Endodermal cell (in vitro differentiated cells): ENCODE measurements around the gene UQCR10. TPM values are rescaled to one million over a fixed set of nuclear protein-coding genes. Genes with fewer than 3 reads are reported as not detected.

Experiments used
- DNase-seq: peaks from one replicate; pipeline ENCODE4 v3.0.0-alpha.2; 2017
- H3K27ac ChIP-seq: 2 replicates; pipeline ENCODE4 v1.5.1; 2013; ENCODE audit warnings: mild to moderate bottlenecking, low read depth, low read length, moderate library complexity
- H3K27me3 ChIP-seq: 2 replicates; pipeline ENCODE4 v1.6.1; 2013; ENCODE audit warnings: mild to moderate bottlenecking, low read length, moderate library complexity; ENCODE audit not compliant: insufficient read depth, control insufficient read depth, poor library complexity, severe bottlenecking
- H3K36me3 ChIP-seq: 2 replicates; pipeline ENCODE4 v1.7.0; 2013; ENCODE audit warnings: mild to moderate bottlenecking, low read length, moderate library complexity; ENCODE audit not compliant: control insufficient read depth, insufficient read depth
- H3K4me1 ChIP-seq: one replicate; pipeline ENCODE4 v1.7.0; 2013; ENCODE audit warnings: low read length; ENCODE audit not compliant: control insufficient read depth, insufficient read depth
- H3K4me3 ChIP-seq: 2 replicates; pipeline ENCODE4 v1.5.1; 2013; ENCODE audit warnings: mild to moderate bottlenecking, low read length, moderate library complexity
- H3K9ac ChIP-seq: 2 replicates; pipeline ENCODE4 v1.6.1; 2013; ENCODE audit warnings: mild to moderate bottlenecking, low read length, moderate library complexity; ENCODE audit not compliant: poor library complexity, severe bottlenecking; ENCODE audit errors: extremely low read depth
- H3K9me3 ChIP-seq: 2 replicates; pipeline ENCODE4 v1.6.1; 2013; ENCODE audit warnings: mild to moderate bottlenecking, low read length, moderate library complexity; ENCODE audit not compliant: control insufficient read depth
- H3K27ac Mint-ChIP-seq: 2 replicates; pipeline ENCODE4 v1.8.0; 2020; ENCODE audit warnings: mixed read lengths
- H3K27me3 Mint-ChIP-seq: 2 replicates; pipeline ENCODE4 v1.8.0; 2021; ENCODE audit warnings: mild to moderate bottlenecking, mixed read lengths; ENCODE audit not compliant: insufficient read depth
- H3K36me3 Mint-ChIP-seq: 2 replicates; pipeline ENCODE4 v1.8.0; 2020; ENCODE audit warnings: low read depth, mixed read lengths
- H3K4me1 Mint-ChIP-seq: 2 replicates; pipeline ENCODE4 v1.8.0; 2020; ENCODE audit warnings: mixed read lengths
- H3K4me3 Mint-ChIP-seq: 2 replicates; pipeline ENCODE4 v1.8.0; 2020; ENCODE audit warnings: mild to moderate bottlenecking, moderate library complexity, mixed read lengths
- H3K9me3 Mint-ChIP-seq: 2 replicates; pipeline ENCODE4 v1.8.0; 2020; ENCODE audit warnings: mild to moderate bottlenecking, mixed read lengths
- CTCF ChIP-seq: fragments of 200-600 bp; sonication (generic); conservative IDR thresholded peaks from 2 replicates; pipeline ENCODE4 v1.5.0; 2021; ENCODE audit warnings: antibody characterized with exemption, mild to moderate bottlenecking
- WGBS, 2 experiments: methylation state at CpG; one replicate each; pipeline versions ENCODE4 v1.1.5 to v1.1.7; 2013; ENCODE audit warnings: missing lambda C conversion rate in 2 of 2, mixed read lengths in 1 of 2; ENCODE audit not compliant: insufficient coverage in 1 of 2, insufficient read length in 1 of 2; 5-methylcytosine and 5-hydroxymethylcytosine counted together
- total RNA-seq, 2 donors: library from RNA; stranded (reverse); fragmentation: NEBNext Ultra II Directional in 1 of 2; extraction: Animal tissue kit (Norgen Biotek cat#: 25700) in 1 of 2; gene quantifications; 2 replicates in 1 of 2; 3 replicates in 1 of 2; pipeline ENCODE4 v1.2.1, GENCODE V29; 2021

Gene UQCR10
- total RNA-seq, 2 donors from 2014 or later = 111 to 120 TPM

- Histone ChIP-seq H3K36me3 (no peaks in the 10 kb centered on the region), H3K9me3 (no peaks in the 10 kb centered on the region), H3K4me3 (no peak overlapping the region), H3K9ac (no peak overlapping the region), H3K27ac (no peak overlapping the region), H3K4me1 (no peaks in the 10 kb centered on the region), H3K27me3 (no peaks in the 10 kb centered on the region)
- H3K4me1 Mint-ChIP-seq = no peaks in the 10 kb centered on the region
- no peaks in the 10 kb centered on the region for H3K27me3 Mint-ChIP-seq
- DNase-seq = no peak
- no peak overlapping the region for H3K27ac Mint-ChIP-seq
- H3K9me3 Mint-ChIP-seq = no peaks in the 10 kb centered on the region
- H3K4me3 Mint-ChIP-seq = no peak overlapping the region
- WGBS, 2 experiments = 86 to 88% methylated on average over 8 to 9 of the region's 9 CpGs
- no peak for TF ChIP-seq CTCF
- H3K36me3 Mint-ChIP-seq = peaks cover 3% of the 10 kb centered on the region
Observed at GRCh38 chr22:29755889-29756288, 11.3 kb upstream of the UQCR10 start.

- no peaks in the 10 kb centered on the region for H3K36me3 ChIP-seq
- H3K36me3 Mint-ChIP-seq = peaks cover 3% of the 10 kb centered on the region
- H3K4me1 ChIP-seq = no peaks in the 10 kb centered on the region
- WGBS, 2 experiments = 92% methylated on average over 6 to 7 of the region's 7 CpGs
- no peaks in the 10 kb centered on the region for H3K4me1 Mint-ChIP-seq
- H3K9me3 ChIP-seq = no peaks in the 10 kb centered on the region
- H3K4me3 ChIP-seq = no peak overlapping the region
- H3K27ac ChIP-seq = no peak overlapping the region
- no peak overlapping the region for H3K4me3 Mint-ChIP-seq
- no peak for DNase-seq
- H3K9ac ChIP-seq = no peak overlapping the region
- H3K27me3 Mint-ChIP-seq = no peaks in the 10 kb centered on the region
- no peak overlapping the region for H3K27ac Mint-ChIP-seq
- H3K9me3 Mint-ChIP-seq = no peaks in the 10 kb centered on the region
- no peaks in the 10 kb centered on the region for H3K27me3 ChIP-seq
- no peak for TF ChIP-seq CTCF
Observed at GRCh38 chr22:29756341-29756740, 10.8 kb upstream of the UQCR10 start.

- H3K9me3 Mint-ChIP-seq = no peaks in the 10 kb centered on the region
- peaks cover 3% of the 10 kb centered on the region for H3K36me3 Mint-ChIP-seq
- H3K4me1 Mint-ChIP-seq = no peaks in the 10 kb centered on the region
- H3K4me3 Mint-ChIP-seq = no peak overlapping the region
- Histone ChIP-seq H3K27ac (no peak overlapping the region), H3K9me3 (no peaks in the 10 kb centered on the region), H3K27me3 (no peaks in the 10 kb centered on the region), H3K4me1 (no peaks in the 10 kb centered on the region), H3K36me3 (no peaks in the 10 kb centered on the region), H3K9ac (no peak overlapping the region), H3K4me3 (no peak overlapping the region)
- no peak for TF ChIP-seq CTCF
- no peaks in the 10 kb centered on the region for H3K27me3 Mint-ChIP-seq
- no peak for DNase-seq
- 93 to 100% methylated on average over 1 to 3 of the region's 3 CpGs for WGBS, 2 experiments
- no peak overlapping the region for H3K27ac Mint-ChIP-seq
Observed at GRCh38 chr22:29757096-29757495, 10.1 kb upstream of the UQCR10 start.
